Measurements from ENCODE around the gene ZNF154.
A peak's percentile ranks its signal among the peaks of the same experiment; 100 is the strongest.
"Not testable (repeated sequence)": the region's sequence is repeated elsewhere in the genome, so short reads cannot be mapped to it uniquely, and the experiment has no call there.

ZNF154 gene

GRCh38 chr19:57708641-57709361 is at the start of gene ZNF154:
Gene ZNF154, minus strand, starts transcription at chr19:57709204. Its CDS starts 233 bp downstream, at chr19:57708971.
- DNase-seq (ENCODE audit: low read depth in 2 of 2): peak; percentile 37 to 39

- no peak for DNase-seq (ENCODE audit: low read depth in 2 of 2)
Observed at GRCh38 chr19:57757941-57758340, 48.9 kb upstream of the ZNF154 start.

GRCh38 chr19:57755031-57755430 is 46.0 kb upstream of the ZNF154 start:
- DNase-seq (ENCODE audit: low read depth in 2 of 2): no peak

GRCh38 chr19:57754091-57754673 is 45.2 kb upstream of the ZNF154 start:
- no peak for DNase-seq (ENCODE audit: low read depth in 2 of 2)

GRCh38 chr19:57748029-57748428 is 39.0 kb upstream of the ZNF154 start:
- DNase-seq (ENCODE audit: low read depth in 2 of 2): no peak

GRCh38 chr19:57747472-57747807 is 38.4 kb upstream of the ZNF154 start:
- DNase-seq (ENCODE audit: low read depth in 2 of 2): no peak

GRCh38 chr19:57746580-57747471 is 37.8 kb upstream of the ZNF154 start, which contains the start of gene ZNF776:
Gene ZNF776, plus strand, starts transcription at chr19:57746815. Its CDS starts 244 bp downstream, at chr19:57747059.
- peak; percentile 76 to 79 for DNase-seq (ENCODE audit: low read depth in 2 of 2)

- DNase-seq (ENCODE audit: low read depth in 2 of 2): not testable (repeated sequence)
Observed at GRCh38 chr19:57738770-57739169, 29.8 kb upstream of the ZNF154 start.

- DNase-seq (ENCODE audit: low read depth in 2 of 2): not testable (repeated sequence)
Observed at GRCh38 chr19:57738320-57738719, 29.3 kb upstream of the ZNF154 start.

GRCh38 chr19:57720878-57721277 is 11.9 kb upstream of the ZNF154 start:
- no peak for DNase-seq (ENCODE audit: low read depth in 2 of 2)

GRCh38 chr19:57719901-57720519 is 11.0 kb upstream of the ZNF154 start:
- DNase-seq (ENCODE audit: low read depth in 2 of 2): no peak

GRCh38 chr19:57719424-57719823 is 10.4 kb upstream of the ZNF154 start:
- no peak for DNase-seq (ENCODE audit: low read depth in 2 of 2)

- no peak for DNase-seq (ENCODE audit: low read depth in 2 of 2)
Observed at GRCh38 chr19:57712222-57712621, 3.2 kb upstream of the ZNF154 start.

GRCh38 chr19:57709616-57710015 is 612 bp upstream of the ZNF154 start:
- no peak for DNase-seq (ENCODE audit: low read depth in 2 of 2)

GRCh38 chr19:57706346-57706745 is 2.7 kb downstream of the ZNF154 start:
- DNase-seq (ENCODE audit: low read depth in 2 of 2): no peak

GRCh38 chr19:57701625-57702024 is 7.4 kb downstream of the ZNF154 start:
- DNase-seq (ENCODE audit: low read depth in 2 of 2): no peak

GRCh38 chr19:57689750-57690149 is 19.3 kb downstream of the ZNF154 start:
- no peak for DNase-seq (ENCODE audit: low read depth in 2 of 2)

GRCh38 chr19:57688011-57688763 is 20.8 kb downstream of the ZNF154 start:
- DNase-seq (ENCODE audit: low read depth in 2 of 2): no peak

- DNase-seq (ENCODE audit: low read depth in 2 of 2): no peak
Observed at GRCh38 chr19:57687363-57688010, 21.5 kb downstream of the ZNF154 start.

GRCh38 chr19:57686727-57687126 is 22.3 kb downstream of the ZNF154 start:
- DNase-seq (ENCODE audit: low read depth in 2 of 2): no peak
